Adipose tissue (tissue), 3 donors: ENCODE measurements around the gene TNFSF11. TPM values are rescaled to one million over a fixed set of nuclear protein-coding genes. Genes with fewer than 3 reads are reported as not detected.

Source experiments
- H3K27ac ChIP-seq: one replicate; pipeline ENCODE4 v1.5.1; 2013; ENCODE audit warnings: low read depth, low read length
- WGBS, 3 donors: extraction: QIAGEN DNeasy Blood & Tissue Kit; methylation state at CpG; one replicate each; pipeline ENCODE4 v1.1.7; 2013; 5-methylcytosine and 5-hydroxymethylcytosine counted together
- polyA plus RNA-seq, 3 donors: library from polyadenylated mRNA; stranded (reverse); fragments of 200-250 nt; gene quantifications; one replicate each; pipeline ENCODE4 v1.2.3, GENCODE V29; 2013
- donor health status: healthy with polysubstance abuse.
- donor health status: Bipolar disorder and iron deficiency.
- donor health status: healthy.

The TNFSF11 gene
- polyA plus RNA-seq, 3 donors, result 0.09 to 1.0 TPM; not detected in 1

- WGBS, 3 donors, result 44 to 72% (median 67%) methylated on average over 4 of the region's 4 CpGs
- H3K27ac ChIP-seq, result no peak overlapping the region
Observed at GRCh38 chr13:42595253-42595571, 21.3 kb downstream of the TNFSF11 start.

- 72 to 94% (median 91%) methylated on average over 4 of the region's 4 CpGs for WGBS, 3 donors
- H3K27ac ChIP-seq, result no peak overlapping the region
Observed at GRCh38 chr13:42597505-42597904, 23.6 kb downstream of the TNFSF11 start.

- WGBS, 3 donors, result 77 to 93% (median 79%) methylated on average over 1 of the region's 1 CpG
- no peak overlapping the region for H3K27ac ChIP-seq
Observed at GRCh38 chr13:42600943-42601342, 27.0 kb downstream of the TNFSF11 start.

DNA sequence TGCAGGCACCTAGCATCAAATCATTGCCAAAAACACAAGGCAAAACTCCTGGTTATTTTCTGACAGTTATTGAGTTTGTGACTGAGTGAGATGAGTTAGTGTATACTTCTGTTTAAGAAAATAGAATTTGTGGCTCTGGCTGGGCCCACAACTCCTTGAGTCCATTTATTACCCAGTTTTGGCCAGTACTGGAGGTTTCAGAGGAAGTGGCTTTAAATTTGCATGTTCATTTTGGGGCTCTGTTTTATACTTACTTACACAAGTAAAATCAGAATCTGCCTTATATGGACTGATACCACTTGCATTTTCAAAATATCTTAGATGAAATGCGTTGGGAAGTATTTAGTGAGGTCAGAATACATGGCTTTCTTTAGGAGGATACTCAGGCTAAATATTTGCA is 29.0 kb downstream of the TNFSF11 start:
- WGBS, 3 donors, result 69 to 73% (median 72%) methylated on average over 1 of the region's 1 CpG
- H3K27ac ChIP-seq, result no peak overlapping the region

- no peak overlapping the region for H3K27ac ChIP-seq
- WGBS, 3 donors, result 89 to 91% (median 90%) methylated on average over 2 of the region's 2 CpGs
Observed at GRCh38 chr13:42603571-42603970, 29.6 kb downstream of the TNFSF11 start.

- 77 to 81% (median 79%) methylated on average over 2 of the region's 2 CpGs for WGBS, 3 donors
Observed at GRCh38 chr13:42607546-42607945, 33.6 kb downstream of the TNFSF11 start.

DNA sequence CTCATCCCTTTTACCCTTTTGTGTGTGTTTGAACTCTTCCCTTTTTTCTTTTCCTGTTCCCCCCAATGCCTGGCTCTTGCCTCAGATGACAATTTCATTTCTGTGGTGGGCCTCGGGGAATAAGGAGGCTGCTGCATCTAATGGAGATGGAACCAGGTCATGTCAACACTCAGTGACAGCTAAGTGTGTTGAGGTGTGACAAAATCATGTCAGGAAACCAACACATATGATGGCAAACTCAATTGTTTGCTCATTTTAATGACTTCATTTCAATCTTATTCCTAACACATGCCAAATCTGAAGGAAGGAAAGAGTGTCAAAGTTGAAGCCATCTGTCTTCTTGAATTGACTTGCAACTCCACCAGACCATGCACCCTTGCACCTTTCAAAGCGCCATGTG is 36.7 kb downstream of the TNFSF11 start:
- 70 to 88% (median 82%) methylated on average over 2 of the region's 2 CpGs for WGBS, 3 donors
- no peak overlapping the region for H3K27ac ChIP-seq

More at GRCh38 chr13:42607546-42607945, 33.6 kb downstream of the TNFSF11 start:
- no peak overlapping the region for H3K27ac ChIP-seq

DNA sequence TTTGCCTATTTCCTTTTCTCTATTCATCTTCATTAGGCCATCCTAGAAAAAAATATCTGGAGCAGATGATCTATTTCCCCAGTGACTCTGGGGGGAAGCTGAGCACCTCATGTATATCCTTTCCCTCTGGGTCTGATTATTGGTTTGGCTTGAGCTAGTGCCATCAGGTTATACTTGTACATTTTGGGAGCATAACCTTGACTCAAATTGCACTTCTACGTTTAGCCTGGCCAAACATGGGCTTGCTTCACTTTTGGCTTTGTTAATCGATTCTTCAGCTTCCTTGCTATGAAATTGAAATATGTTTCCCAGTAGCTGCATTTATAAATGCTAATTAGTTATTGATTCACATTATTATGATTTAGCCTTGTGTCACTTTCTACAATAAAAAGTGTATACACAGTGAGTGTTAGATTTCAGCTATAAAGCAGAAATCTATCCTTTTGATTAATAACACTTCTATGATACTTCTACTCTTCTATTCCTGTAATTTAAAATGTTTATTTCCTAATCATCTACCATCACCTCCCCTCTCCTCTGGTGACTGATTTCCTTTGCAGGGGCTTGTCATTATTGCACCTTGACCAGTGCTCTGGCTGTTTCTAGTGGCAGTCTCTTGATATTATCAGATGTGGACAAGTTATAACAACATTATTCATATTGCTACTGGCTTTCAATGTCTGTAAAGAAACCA is 37.3 kb downstream of the TNFSF11 start:
- 70 to 89% (median 85%) methylated on average over 2 of the region's 2 CpGs for WGBS, 3 donors
- no peak overlapping the region for H3K27ac ChIP-seq

DNA sequence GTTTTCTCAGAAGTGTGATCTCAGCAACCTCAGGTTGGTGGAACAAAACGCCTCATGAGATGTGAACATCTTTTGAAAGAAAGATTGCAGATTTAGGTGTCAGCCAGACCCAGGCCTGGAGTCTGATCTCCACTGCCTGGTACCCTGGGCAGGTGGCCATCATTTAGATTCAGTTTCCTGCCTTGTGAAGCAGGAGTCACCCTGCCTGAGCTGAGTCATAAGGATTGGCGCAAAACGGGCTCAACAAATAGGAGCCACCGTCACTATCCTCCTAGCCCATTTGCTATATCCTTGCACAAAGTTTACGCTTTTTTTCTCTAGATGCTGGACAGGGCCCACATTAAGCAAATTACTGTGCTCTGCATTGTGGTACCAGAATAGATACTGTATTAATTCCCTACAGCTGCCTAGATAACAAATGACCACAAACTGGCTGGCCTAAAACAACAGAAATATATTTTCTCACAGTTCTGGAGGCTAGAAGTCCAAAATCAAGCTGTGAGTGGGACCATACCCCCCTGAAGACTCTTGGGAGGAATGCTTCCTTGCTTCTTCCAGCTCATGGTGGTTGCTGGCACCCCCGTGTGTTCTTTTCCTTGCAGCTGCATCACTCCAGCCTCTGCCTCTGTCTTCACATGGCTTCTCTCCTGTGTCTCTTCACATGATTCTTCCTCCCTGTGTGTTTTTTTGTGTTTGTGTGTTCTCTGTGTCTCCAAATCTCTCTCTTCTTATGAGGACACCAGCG is 38.2 kb downstream of the TNFSF11 start:
- H3K27ac ChIP-seq, result no peak overlapping the region
- WGBS, 3 donors, result 77 to 82% (median 79%) methylated on average over 7 of the region's 7 CpGs

DNA sequence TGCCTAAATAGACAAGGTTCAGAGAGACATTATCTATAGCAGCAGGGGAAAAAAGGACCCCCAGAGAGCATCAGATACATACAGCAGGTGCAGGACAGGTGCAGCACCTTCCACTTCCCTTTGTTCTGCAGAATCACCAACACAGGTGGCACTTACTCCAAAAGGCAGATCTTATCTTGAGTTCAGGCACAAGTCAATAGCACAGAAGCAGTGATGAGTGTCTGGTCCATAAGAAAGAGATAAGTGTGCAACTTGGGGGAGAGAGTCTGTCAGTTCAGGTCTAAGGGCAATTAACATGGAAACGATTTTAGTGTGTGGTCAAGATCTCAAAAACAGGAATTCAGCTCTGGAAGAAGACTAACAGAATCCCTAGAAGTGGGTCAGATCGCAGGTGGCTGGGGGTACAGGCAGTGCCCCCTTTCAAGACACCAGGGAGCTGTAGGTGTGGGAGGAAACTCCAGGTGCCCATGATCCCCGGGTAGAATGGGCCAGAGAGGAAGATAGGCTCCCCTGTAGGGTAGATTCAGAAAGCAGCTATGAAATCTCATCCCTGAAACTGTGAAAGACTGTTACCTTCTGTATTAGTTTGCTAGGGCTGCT is 40.6 kb downstream of the TNFSF11 start:
- H3K27ac ChIP-seq, result no peak overlapping the region
- WGBS, 3 donors, result 71 to 76% (median 73%) methylated on average over 3 of the region's 3 CpGs

DNA sequence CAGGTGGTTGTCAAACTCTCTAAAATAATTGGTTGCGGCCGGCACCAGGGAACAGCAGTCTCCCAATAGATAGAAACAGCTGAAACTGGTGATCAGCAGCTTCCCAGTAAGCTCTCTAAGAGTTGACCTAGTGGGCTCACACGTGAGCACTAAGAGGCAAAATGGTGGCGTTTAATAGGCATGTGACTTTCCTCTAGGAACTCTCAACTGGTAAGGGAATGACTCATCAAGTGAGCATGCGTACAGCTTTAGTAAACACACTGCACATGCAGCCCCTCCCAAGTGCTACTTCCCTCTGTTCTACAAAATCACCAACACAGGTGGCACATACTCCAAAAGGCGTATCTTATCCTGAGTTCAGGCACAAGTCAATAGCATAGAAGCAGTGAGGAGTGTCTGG is 41.7 kb downstream of the TNFSF11 start:
- H3K27ac ChIP-seq, result no peak overlapping the region
- 83 to 89% (median 87%) methylated on average over 6 of the region's 6 CpGs for WGBS, 3 donors

- WGBS, 3 donors, result 56 to 74% (median 66%) methylated on average over 3 of the region's 3 CpGs
- no peak overlapping the region for H3K27ac ChIP-seq
Observed at GRCh38 chr13:42617221-42617620, 43.3 kb downstream of the TNFSF11 start.

- WGBS, 3 donors, result 50 to 53% (median 51%) methylated on average over 2 of the region's 2 CpGs
- no peak overlapping the region for H3K27ac ChIP-seq
Observed at GRCh38 chr13:42623916-42624315, 50.0 kb downstream of the TNFSF11 start.

DNA sequence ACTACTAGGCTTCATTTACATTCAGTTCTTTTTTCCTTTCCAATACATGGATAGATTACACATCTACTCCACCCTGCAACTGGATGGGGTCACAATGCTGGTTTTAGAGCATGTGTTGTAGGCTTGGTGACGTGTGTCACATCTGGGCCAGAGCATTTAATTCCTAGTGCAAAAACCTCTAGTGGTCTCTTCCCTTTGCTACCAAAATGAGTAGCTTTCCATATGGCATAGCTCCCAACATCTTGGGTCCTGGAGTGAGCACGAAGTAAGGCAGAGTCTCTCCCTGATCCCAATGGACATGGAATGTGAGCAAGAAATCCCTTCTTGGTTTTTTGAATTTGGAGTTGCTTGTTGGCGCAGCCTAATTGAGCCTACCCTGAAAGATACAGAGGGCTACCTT is 51.7 kb downstream of the TNFSF11 start:
- no peak overlapping the region for H3K27ac ChIP-seq

DNA sequence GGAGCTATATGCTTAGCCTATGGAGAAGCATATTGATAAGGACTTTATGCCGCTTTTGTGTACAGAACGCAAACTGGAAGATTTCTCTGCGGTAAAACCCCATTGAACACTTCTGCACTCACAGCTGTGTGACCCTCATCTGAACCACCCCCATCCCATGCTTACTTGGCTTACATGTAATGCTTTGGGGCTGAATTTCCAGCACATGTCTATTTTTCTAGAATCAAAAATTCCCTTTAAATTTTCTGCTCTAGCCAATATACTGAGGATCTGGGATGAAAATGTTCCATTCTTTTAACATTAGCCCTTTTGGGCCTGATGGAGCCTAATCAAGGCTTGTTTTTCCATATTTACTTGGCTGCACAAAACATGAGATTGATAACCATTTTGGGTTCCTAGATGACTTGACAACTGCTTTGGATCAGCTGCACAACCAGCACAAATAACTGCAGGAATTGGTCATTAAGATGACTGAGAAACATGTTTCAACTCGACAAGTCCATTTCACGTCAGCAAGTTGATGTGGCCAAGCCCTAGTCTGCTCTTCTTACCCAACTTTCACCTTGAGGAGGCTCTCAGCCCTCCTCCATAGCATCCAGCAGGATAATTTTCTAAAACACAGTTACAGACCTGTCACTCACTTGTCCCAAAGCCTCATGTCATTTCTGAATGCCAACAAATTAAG is 52.4 kb downstream of the TNFSF11 start:
- WGBS, 3 donors, result 85 to 94% (median 89%) methylated on average over 5 of the region's 5 CpGs
- no peak overlapping the region for H3K27ac ChIP-seq

More for the DNA sequence above, 51.7 kb downstream of the TNFSF11 start:
- 71 to 94% (median 88%) methylated on average over 3 of the region's 3 CpGs for WGBS, 3 donors

DNA sequence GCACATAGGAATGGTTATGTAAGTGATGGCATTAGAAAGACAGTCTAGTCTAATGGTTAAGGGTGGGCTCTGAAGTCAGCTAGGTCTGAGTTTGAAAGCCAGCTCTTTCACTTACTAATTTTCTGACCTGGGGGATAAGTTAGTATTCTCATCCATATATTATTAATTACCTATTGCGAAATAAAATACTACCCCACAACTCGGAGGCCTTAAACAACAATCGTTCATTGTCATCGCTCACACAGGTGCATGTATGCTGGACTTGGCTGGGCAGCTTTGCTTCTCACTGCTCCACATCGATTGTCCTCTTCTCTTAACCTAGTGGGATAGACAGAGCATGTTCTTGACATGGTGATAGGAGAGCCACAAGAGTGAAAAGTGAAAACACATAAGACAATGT is 54.7 kb downstream of the TNFSF11 start:
- WGBS, 3 donors, result 69 to 94% (median 91%) methylated on average over 5 of the region's 5 CpGs
- no peak overlapping the region for H3K27ac ChIP-seq

- 75 to 83% (median 75%) methylated on average over 1 of the region's 1 CpG for WGBS, 3 donors
- no peak overlapping the region for H3K27ac ChIP-seq
Observed at GRCh38 chr13:42631181-42631580, 57.2 kb downstream of the TNFSF11 start.

DNA sequence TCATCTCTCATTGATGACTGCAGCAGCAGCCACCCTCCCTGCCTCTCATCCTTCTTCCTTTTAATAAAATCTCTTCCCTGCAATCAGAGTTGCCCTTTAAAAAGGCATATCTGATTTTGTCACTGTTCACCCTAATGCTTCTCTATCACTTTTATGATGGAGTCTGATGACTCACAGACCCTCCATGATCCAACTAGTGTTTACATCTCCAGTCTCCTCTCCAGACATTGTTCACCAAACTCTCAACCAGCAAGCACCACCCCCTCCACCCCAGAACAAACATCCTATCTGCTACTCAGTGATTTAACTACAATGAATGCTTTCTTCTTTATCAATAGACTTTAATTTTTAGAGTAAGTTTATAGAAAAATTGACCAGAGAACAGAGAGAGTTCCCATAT is 59.5 kb downstream of the TNFSF11 start:
- no peak overlapping the region for H3K27ac ChIP-seq

GRCh38 chr13:42638101-42638500 is 64.1 kb downstream of the TNFSF11 start:
- no peak overlapping the region for H3K27ac ChIP-seq
- 66 to 84% (median 79%) methylated on average over 5 of the region's 5 CpGs for WGBS, 3 donors
